HG02840 (cell line): Measurements from ENCODE around the gene TFF2.

ENCODE experiments used
- ATAC-seq: cut with Tn5 transposase; IDR thresholded peaks from one replicate; pipeline ENCODE4 v1.9.1; 2021; ENCODE audit warnings: mild to moderate bottlenecking, moderate library complexity, moderate number of reproducible peaks; ENCODE audit not compliant: unreplicated experiment, low FRiP score

TFF2 gene

DNA sequence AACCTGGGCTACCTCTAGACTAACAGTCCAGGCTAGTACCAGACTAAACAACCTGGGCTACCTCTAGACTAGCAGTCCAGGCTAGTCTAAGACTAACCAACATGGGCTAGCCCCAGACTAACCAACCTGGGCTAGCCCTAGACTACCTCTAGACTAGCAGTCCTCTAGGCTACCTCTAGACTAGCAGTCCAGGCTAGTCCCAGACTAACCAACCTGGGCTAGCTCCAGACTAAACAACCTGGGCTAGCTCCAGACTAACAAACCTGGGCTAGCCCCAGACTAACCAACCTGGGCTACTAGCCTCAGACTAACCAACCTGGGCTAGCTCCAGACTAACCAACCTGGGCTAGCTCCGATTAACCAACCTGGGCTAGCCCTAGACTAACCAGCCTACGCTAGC is 2.0 kb downstream of the TFF2 start:
- no peak for ATAC-seq

DNA sequence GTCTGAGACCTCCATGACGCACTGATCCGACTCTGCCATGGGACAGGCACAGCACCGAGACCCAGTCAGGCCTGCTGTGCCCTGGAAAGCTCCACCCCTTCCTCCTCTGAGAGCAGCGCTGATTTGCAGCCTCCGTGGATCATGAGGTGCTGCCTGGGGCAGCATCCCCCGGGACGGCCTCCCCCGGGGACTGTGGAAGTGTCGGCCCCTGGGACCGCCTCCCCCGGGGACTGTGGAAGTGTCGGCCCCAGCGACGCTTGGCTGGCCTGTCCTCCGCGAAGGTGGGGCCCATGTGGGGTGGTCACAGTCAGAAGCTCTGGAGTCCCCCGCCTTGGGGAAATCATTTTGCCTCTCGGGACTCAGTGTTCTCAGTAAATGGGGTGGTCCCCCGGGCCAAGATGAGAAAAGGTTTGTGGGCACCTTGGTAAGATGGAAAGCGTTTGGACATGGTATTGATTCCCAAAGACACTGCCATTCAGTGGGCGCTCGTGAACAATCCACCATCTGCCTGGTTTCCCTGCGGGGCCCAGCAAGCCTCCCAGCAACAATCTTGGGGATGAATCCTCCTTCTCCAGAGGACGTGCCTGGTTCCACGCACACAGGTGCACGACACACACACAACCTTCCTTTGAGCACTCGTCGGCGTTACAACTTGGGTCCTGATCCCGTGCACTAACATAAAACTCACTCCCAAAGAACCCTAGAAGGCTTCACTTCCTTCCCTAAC is 3.0 kb downstream of the TFF2 start:
- no peak for ATAC-seq

DNA sequence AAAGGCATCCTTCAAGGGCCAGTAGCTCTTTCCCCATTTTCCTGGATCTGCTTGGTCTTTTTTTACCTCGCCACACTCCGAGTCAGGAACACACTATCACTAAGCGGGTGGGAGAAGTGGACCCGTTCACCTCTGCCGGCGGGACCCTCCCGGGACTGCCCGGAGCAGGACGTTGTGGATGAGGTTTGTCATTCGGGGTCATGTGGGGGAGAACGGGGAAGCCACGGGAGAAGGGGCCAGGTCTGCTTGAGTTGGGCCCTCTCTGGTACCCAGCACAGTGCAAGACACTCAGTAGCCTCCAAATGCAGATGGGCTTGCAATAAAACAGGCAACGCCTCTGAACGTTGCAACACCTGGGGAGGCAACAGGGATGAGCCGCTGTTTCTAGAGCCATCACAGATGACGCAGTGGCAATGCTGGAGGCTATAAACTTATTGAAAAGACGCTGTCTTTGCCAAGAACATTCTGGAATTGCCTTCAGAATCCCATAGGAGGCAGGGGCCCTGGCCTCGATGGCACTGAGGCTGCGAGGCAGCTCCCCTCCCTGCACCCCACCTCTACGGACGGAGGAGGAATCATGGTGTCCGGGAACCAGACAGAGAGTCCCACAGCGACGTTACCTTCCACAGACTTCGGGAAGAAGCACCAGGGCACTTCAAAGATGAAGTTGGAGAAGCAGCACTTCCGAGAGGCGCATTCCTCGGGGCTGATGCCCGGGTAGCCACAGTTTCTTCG is 3.8 kb downstream of the TFF2 start:
- no peak for ATAC-seq

DNA sequence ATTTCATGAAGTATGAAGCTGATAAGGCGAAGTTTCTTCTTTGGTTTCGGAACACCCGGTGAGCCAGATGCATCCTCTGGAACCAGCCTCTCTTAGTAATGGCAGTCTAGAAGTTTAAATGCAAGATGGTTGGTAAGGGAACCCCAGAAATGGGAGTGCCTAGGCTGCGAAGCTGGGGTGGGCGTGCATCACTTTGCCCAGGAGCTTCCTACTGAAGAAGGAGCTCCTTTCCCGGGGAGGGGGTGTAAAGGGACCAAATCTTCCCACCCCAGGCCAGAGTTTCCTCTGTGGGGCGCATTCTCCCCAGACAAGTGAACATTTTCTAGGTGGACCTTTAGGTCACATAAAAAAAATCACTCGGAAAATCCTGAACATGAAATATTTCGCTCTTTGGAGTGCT is 4.4 kb downstream of the TFF2 start:
- no peak for ATAC-seq

DNA sequence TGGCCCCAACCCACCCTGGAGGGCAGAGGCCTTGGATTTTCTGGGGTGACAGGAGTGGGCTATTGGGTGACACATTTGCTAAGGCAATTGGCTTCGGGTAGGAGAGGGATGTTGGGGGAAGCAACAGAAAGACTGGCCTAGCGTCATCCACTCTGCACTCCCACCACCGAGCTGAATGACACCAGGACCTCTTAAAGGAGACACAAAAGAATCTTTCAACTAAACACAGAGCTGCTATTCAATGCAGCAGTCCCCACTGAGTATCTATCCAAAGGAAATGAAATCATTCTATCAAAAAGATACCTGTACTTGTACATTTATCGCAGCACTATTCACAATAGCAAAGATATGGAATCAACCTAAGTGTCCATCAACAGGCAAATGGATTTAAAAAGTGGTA is 6.2 kb downstream of the TFF2 start:
- no peak for ATAC-seq

DNA sequence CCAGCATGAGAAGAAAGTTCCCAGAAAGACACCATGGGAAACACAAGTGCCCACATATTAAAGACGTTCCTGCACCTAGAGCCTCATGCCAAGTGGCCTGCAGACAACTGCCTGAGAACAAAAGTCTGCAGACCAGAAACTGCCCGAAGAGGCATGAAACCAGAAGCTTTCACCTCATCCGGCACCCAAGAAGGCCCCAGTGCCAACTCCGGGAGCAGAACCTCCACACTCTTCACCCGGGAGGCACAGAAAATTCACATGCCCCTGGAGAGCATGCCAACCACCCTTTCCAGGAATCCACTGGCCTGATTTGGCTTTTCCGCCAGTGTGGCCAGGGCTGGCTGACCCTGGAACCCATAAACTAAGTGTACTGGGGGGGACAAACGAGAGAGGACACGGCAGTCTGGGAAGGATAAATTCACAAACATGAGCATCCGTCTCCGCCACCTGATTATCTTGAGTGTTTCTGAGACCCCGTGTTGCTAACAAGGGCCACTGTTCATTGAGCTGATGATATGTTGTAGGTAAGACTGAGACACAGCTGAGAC is 6.8 kb downstream of the TFF2 start:
- no peak for ATAC-seq

DNA sequence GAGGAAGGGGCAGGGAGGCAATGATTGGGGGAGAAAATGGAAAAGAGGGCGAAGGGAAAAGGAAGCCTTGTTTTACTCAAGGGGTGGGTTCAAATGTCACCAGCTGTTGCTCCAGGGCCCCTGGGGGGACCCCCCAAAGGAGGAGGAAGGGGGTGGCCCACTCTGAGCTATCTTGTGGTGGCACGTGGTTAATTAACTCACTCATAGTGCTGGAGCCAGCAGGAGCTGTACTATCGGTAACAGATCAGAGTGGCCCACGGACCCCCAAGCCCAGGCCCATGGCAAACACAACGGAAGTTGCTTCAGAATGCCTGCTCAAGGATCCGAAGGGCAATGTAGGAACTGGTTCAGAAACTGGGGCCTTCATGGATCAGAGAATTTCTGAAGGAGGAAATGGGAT is 7.2 kb downstream of the TFF2 start:
- no peak for ATAC-seq

DNA sequence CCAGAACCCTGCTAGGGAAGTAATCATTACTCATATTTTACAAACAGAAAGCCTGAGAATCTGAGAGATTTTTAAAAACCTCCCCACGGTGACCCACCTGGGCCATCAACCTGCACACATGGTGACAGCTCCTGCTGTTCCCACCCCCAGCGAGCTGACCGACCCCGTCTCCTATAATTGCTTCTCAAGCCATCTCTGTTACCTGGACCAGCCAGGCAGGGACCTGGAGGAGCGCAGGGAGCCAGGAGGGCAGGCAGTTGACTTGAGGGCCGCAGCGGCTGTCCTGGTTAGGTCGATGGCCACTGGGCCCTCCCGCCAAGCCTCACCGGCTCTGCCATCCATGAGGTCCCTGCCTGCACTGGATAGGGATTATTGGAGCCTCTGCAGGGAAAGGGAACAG is 7.7 kb downstream of the TFF2 start:
- ATAC-seq, result no peak

DNA sequence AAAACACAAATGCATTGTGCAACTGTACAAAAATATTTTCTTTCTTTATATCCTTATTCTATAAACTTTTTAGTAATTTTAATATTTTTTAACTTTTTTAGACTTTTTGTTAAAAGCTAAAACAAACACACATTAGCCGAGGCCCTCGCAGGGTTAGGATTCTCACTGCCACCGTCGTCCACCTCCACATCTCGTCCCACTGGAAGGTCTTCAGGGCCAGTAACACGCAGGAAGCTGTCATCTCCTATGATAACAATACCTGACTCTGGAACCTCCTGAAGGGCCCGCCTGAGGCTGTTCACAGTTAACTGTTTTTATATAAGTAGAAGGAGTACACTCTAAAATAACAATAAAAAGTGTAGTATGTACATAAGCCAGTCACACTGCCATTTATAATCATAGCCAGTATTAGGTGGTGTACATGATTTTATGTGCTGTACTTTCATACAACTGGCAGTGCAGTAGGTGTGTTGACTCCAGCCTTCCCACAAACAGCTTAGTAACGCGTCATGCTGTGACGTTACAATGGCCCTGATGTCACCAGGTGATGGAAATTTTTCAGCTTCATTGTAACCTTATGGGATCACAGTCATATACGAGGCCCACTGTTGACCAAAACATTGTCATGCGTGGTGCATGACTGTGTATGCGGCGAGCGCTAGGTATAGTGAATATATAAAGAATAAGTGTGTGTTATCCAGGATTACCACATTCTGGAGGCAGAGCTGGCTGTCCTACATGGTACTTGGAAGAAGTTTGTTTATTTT is 8.8 kb downstream of the TFF2 start:
- ATAC-seq, result no peak

DNA sequence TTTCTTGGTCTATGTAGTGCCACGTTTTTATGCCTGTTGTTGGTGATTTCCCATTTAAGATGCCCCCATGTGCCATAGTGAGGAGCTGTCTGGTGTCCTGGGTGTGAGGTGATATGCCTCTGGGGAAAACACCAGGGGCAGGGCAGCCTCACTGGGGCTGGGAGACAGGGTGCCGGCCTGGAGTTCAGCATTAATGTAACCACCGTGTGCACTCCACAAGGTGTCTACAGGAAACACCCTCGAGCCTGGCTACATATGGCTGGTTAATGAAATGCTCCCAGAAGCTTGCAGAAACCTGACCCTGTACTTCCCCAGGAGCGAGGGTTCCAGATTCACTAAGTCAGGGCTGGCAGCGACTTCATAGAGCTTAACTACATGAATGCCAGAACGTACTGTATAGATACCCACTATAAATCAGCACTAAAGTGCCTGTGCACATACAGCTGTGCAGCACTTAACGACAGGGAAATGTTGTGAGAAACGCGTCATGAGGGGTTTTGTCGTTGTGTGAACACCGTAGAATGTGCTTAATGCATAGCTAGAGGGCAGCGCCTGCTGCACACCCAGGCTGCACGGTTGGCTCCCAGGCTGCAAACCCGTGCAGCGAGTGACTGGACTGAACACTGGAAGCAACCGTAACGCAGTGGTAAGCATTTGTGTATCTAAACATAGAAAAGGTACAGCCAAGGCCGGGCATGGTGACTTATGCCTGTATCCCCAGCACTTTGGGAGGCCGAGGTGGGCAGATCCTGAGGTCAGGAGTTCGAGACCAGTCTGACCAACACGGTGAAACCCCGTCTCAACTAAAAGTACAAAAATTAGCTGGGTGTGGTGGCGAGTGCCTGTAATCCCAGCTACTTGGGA is 10.4 kb downstream of the TFF2 start:
- ATAC-seq, result no peak

DNA sequence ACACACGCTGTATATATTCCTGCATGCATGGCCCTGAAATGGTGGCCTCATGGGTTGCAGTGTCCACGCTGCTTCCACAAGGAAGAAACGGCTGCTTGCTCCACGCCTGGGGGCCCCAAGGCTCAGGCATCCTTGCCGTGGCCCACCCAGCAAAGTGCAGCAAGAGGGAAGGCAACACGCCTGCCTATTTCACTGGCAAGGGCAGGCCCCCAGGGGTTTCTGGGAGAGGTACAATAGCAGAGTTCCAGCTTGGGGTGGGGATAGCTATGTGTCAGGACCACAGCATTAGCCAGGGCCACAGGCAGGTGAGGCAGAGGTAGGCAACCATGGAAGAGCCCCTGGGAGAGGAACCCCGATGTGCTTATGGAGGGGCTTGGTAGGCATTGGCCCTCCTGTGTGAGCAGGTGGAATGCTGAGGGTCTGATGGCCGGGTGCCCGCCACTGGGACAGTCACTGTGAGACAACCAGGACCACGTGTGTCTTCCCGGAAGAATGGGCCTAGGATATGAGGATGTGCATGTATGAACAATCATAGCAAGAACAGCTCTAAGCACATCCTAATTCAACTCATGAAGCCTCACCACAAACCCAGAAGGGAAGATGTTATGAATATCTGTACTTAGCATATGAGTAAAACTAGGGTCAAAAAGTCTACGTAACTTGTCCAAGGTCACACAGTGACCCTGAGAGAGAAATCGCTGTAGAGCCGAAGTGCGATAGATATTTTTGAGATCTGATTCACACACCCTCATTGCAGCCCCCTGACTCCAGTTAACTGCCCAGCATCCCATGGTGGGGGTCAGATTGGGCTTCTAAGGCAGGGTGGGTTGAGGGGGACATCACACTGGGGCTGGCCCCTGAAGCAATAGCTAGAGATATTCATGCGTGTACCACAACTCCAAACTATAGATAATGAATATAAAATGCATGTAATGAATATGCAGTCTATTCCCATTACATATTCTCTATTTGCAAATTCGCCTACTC is 11.8 kb downstream of the TFF2 start:
- no peak for ATAC-seq

DNA sequence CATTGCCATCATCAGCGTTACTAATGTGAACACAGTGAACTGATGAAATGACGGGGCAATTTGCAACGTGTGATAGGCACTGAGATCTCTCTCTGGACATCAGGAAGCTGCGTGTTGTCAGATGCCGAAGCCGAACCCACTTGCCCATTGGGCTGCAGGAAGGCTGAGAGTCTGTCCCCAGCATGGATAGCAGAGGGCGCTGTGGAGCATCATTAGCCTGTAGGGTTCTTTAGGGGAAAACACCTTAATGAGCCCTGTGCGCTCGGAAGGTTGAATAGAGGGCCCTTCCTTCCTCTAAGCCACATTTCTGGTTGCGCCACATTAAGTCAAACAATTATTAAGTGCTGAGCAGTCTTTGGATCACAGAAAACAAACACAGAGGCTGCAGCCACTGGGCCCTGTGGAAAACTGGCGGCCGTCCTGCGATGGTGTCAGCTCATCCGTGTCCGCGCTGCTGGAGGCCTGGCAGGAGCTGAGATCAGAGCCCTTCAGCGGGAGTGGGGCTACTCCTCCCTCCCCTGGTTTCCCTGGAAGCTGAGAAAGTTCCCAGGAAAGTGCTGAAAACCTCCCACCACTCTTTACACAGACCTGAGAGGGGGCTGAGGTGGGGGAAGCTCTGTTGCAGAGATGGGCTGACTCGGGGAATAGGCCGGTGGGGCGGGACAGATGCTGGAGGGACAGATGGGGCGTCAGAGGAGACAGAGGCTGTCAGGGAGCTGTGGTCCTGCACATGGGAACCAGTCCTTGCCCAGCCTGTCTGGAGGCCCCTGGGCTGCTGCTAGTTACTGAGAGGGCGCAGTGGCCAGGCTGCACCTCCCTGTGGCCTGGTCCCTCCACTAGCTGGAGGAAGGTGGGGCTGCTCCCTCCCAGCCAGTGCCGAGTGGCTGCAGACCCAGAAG is 12.7 kb downstream of the TFF2 start:
- no peak for ATAC-seq

DNA sequence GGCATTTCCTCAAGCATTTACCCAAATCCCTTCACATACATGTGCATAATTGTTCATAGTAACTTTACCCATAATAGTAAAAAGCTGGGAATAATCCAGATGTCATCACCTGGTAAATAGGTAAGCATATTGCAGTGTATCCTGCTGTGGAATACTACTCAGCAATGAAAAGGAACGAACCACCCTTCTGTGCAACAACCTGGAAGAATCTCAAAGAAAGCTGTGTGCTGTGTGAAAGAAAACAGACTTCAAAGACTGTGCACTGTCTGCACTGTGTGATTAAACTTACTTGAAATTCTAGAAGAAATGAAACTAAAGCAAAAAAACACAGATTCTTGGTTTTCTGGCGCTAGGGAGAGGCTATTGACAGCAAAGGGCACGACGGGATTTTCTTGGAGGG is 13.5 kb downstream of the TFF2 start:
- ATAC-seq, result no peak

DNA sequence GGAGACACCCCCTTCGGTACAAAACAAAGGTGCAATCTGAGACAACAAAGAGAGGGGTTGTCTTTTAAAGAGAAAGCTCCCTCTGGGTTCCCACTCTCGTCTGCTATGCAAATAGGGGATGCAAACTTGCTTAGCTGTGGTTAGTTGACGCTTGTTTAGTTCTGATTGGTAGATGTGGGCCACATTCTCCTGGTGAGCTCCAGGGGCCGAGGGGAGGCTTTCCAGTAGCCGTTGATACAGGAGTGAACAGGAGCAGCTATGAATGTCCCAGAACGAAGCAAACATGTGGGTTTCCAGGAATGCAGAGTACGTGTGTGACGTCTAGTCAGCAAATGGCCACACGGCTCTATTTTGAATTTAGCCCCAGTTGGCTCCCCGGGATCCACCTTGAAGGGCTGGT is 14.7 kb downstream of the TFF2 start:
- ATAC-seq, result no peak

DNA sequence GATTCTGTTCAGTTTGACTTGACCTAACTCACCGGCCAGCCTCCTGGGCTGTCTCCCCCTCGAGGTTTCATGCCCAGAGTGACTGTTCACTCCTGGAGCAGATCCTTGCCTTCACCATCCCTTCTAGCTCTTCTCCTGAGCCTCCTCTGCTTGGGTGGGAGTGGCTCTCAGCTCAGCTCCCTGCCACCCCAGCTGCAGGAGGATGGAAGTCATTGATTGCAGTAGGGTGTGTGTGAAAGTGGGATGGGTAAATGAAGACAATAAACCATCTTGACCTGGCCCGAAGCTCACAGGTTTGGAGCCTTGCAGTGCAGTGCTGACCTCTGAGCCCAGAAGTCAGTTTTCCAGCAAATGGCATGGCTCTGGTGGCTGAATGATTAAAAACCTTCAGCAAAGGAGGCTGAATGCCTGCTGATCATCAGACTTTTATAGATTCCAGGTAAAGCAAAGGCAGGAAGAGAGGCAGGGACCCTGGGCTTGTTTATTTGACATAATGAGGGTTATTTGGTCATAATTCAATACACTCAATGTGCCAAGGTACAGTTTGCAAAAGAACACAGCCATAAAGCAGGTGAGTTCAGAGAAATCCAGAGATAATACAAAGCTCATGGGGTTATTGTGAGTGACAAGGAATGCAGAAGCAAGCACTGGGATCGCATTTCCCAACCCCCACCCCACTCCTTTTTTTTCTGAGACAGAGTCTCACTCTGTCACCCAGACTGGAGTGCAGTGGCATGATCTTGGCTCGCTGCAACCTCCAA is 18.1 kb downstream of the TFF2 start:
- ATAC-seq, result no peak

DNA sequence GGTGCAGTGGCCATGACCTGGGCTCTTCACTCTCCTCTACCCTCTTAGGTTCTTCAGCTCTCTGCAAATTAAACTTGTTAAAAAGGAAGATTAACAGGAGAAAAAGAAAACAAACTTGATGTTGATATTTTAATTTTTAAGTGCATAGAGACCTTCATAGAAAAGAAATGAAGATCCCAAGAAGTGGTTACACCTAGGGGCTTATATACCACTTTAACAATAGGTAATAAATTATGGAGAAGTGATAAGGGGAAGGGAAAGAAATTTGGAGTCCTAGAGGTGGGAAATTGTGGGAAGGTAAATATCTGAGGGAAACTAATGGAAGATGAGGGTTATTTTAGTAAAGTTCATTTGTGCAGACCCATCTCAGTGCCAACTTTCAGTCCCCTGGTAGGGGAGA is 19.1 kb downstream of the TFF2 start:
- no peak for ATAC-seq
